Keratinocyte (primary cell): ENCODE measurements around the gene EOGT. TPM values are rescaled to one million over a fixed set of nuclear protein-coding genes. Genes with fewer than 3 reads are reported as not detected.

ENCODE experiments used
- DNase-seq: peaks from one replicate; pipeline ENCODE4 v3.0.0-alpha.2; 2011; ENCODE audit warnings: low read depth, missing footprints, low spot score
- FAIRE-seq: peaks from 2 replicates; lab custom pipeline; 2011; peaks lifted over from hg19 to GRCh38; lab: Jason Lieb, UNC
- H2AFZ ChIP-seq: 2 replicates; pipeline ENCODE4 v1.6.0; 2012; ENCODE audit warnings: low read length, control low read depth, inconsistent platforms; ENCODE audit not compliant: control insufficient read depth
- H3K27ac ChIP-seq: 2 replicates; pipeline ENCODE4 v1.5.1; 2011; ENCODE audit warnings: low read length; ENCODE audit not compliant: control insufficient read depth, insufficient read depth
- H3K27me3 ChIP-seq: 3 replicates; pipeline ENCODE4 v1.6.0; 2011; ENCODE audit warnings: low read length; ENCODE audit not compliant: control insufficient read depth, insufficient read depth; ENCODE audit errors: extremely low read depth
- H3K36me3 ChIP-seq, 2 experiments: 2 replicates in 1 of 2; 3 replicates in 1 of 2; pipeline ENCODE4 v1.5.1; 2011; ENCODE audit warnings: low read length in 2 of 2, mild to moderate bottlenecking in 1 of 2; ENCODE audit not compliant: control insufficient read depth in 2 of 2, insufficient read depth in 2 of 2; ENCODE audit errors: extremely low read depth in 1 of 2
- H3K4me1 ChIP-seq: 3 replicates; pipeline ENCODE4 v1.5.1; 2011; ENCODE audit warnings: low read length; ENCODE audit not compliant: control insufficient read depth, insufficient read depth; ENCODE audit errors: extremely low read depth
- H3K4me2 ChIP-seq: 3 replicates; pipeline ENCODE4 v1.6.0; 2011; ENCODE audit warnings: low read depth, low read length; ENCODE audit not compliant: control insufficient read depth, insufficient read depth; ENCODE audit errors: extremely low read depth
- H3K4me3 ChIP-seq, 3 experiments: fragments of 200-600 bp in 1 of 3; sonication (generic) in 1 of 3; 2 replicates in 2 of 3; 3 replicates in 1 of 3; pipeline ENCODE4 v1.5.1; 2011 to 2016; ENCODE audit warnings: low read length in 3 of 3, mild to moderate bottlenecking in 3 of 3, control low read depth in 2 of 3, inconsistent platforms in 1 of 3, low read depth in 1 of 3, mixed read lengths in 1 of 3, mixed run types in 1 of 3, moderate library complexity in 1 of 3; ENCODE audit not compliant: control insufficient read depth in 2 of 3, insufficient read depth in 2 of 3; ENCODE audit errors: extremely low read depth in 1 of 3
- H3K79me2 ChIP-seq: 2 replicates; pipeline ENCODE4 v1.6.0; 2012; ENCODE audit warnings: low read length; ENCODE audit not compliant: control insufficient read depth, insufficient read depth
- H3K9ac ChIP-seq: 3 replicates; pipeline ENCODE4 v1.6.0; 2011; ENCODE audit warnings: low read length; ENCODE audit not compliant: control insufficient read depth, insufficient read depth; ENCODE audit errors: extremely low read depth
- H3K9me1 ChIP-seq: 3 replicates; pipeline ENCODE4 v1.6.0; 2011; ENCODE audit warnings: low read length; ENCODE audit not compliant: control insufficient read depth, insufficient read depth; ENCODE audit errors: extremely low read depth
- H3K9me3 ChIP-seq: 2 replicates; pipeline ENCODE4 v1.5.1; 2012; ENCODE audit warnings: low read depth, low read length; ENCODE audit not compliant: control insufficient read depth
- H4K20me1 ChIP-seq: 3 replicates; pipeline ENCODE4 v1.6.0; 2011; ENCODE audit warnings: low read length; ENCODE audit not compliant: control insufficient read depth, insufficient read depth; ENCODE audit errors: extremely low read depth
- EZH2 ChIP-seq: IDR thresholded peaks from one replicate; pipeline ENCODE4 v1.6.1; 2012; ENCODE audit warnings: inconsistent platforms, mild to moderate bottlenecking, low read length, moderate library complexity
- dilution Hi-C: fragments of 300-500 bp; cut with MboI; formaldehyde crosslinking; loops from one replicate; pipeline ENCODE4 v1.7.0; 2020; ENCODE audit warnings: low sequenced_read_pairs; ENCODE audit not compliant: extremely low pct_ligation_motif_present
- polyA plus RNA-seq, 5 experiments: library from polyadenylated mRNA; depleted of rRNA in 3 of 5; stranded (reverse) in 3 of 5; stranded (forward) in 1 of 5; unstranded in 1 of 5; fragments of >200 nt; gene quantifications; 1 replicate in 1 of 5; 2 replicates in 3 of 5; 3 replicates in 1 of 5; pipeline versions ENCODE4 v1.2.1 to v1.2.3, GENCODE V29; 2011 to 2012; ENCODE audit warnings: missing spikeins in 2 of 5, low read depth in 1 of 5, low replicate concordance in 1 of 5
- TF ChIP-seq, protein P1 (sequence below), 3 experiments: IDR thresholded peaks in 1 of 3; conservative IDR thresholded peaks in 1 of 3; optimal IDR thresholded peaks in 1 of 3; 2 replicates in 2 of 3; 3 replicates in 1 of 3; pipeline versions ENCODE3 to v1.5.1; 2011; ENCODE audit warnings: low read length in 3 of 3, mild to moderate bottlenecking in 3 of 3, moderate library complexity in 2 of 3, control low read depth in 1 of 3, inconsistent platforms in 1 of 3; ENCODE audit not compliant: insufficient read depth in 2 of 3; ENCODE audit errors: extremely low read depth in 1 of 3

Gene EOGT
- polyA plus RNA-seq, 1 donor (not counting 4 experiments of a cell fraction or from before 2014, with no cell fraction given): 39.0 TPM

DNA sequence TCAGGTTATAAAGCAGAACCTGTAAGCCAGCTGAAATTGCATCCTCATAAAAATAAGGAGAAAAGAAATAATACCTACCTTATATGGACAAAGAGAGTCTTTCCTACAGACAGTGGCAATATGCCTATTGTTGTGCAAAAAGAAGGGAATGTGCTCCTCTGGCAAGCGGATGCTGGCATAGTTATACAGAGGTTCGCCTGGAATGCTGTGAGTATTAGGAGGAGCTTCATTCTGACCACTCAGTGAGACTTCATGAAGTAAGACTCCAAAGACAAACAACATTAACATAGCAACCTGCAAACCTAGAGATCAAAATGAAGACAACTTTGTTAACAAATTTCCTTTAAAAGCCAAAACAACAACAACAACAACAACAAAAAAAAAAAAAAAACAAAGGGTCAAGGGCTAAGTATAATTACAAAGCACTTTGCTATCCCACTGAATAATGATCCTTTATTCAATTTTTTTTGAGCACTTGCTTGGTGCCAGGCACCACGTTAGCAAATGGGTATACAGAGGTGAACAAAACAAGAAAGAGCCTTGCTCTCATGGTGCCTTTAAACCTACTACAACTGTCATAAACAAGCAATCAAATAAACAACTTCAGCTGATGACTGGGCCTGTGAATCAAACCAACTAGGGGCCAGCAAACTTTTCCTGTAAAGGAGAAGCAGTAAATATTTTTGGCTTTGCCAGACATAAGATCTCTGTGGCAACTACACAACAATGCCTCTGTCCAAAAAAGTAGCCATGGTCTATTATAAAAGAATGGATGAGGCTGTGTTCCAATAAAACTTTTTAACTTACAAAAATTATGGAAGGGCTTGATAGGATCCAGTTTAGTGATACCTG, 3.7 kb downstream of the EOGT start:
- Histone ChIP-seq H3K27ac (peak overlapping the region; percentile 10), H3K9me1 (no peaks in the 10 kb centered on the region), H3K79me2 (peaks cover 13% of the 10 kb centered on the region), H4K20me1 (no peaks in the 10 kb centered on the region), H3K9ac (no peak overlapping the region), H3K4me2 (no peak overlapping the region), H3K4me1 (peaks cover 47% of the 10 kb centered on the region), H3K9me3 (no peaks in the 10 kb centered on the region), H3K36me3 (peaks cover 7 to 8% of the 10 kb centered on the region in 2 experiments), H3K4me3 (no peak overlapping the region), H2AFZ (no peak overlapping the region), H3K27me3 (no peaks in the 10 kb centered on the region)
- DNase-seq (no peak), FAIRE-seq (peak; percentile 32)
- TF ChIP-seq EZH2: no peak
- TF ChIP-seq, protein P1, sequence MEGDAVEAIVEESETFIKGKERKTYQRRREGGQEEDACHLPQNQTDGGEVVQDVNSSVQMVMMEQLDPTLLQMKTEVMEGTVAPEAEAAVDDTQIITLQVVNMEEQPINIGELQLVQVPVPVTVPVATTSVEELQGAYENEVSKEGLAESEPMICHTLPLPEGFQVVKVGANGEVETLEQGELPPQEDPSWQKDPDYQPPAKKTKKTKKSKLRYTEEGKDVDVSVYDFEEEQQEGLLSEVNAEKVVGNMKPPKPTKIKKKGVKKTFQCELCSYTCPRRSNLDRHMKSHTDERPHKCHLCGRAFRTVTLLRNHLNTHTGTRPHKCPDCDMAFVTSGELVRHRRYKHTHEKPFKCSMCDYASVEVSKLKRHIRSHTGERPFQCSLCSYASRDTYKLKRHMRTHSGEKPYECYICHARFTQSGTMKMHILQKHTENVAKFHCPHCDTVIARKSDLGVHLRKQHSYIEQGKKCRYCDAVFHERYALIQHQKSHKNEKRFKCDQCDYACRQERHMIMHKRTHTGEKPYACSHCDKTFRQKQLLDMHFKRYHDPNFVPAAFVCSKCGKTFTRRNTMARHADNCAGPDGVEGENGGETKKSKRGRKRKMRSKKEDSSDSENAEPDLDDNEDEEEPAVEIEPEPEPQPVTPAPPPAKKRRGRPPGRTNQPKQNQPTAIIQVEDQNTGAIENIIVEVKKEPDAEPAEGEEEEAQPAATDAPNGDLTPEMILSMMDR (optimal IDR thresholded peaks at IDR 0.05 in 1 of 3, IDR thresholded peaks at IDR 0.05 in 1 of 3, conservative IDR thresholded peaks at IDR 0.05 in 1 of 3; ENCODE audit: extremely low read depth in 1 of 3, insufficient read depth in 2 of 3, low read length in 3 of 3): no peak
- dilution Hi-C loops: no loop called here

DNA sequence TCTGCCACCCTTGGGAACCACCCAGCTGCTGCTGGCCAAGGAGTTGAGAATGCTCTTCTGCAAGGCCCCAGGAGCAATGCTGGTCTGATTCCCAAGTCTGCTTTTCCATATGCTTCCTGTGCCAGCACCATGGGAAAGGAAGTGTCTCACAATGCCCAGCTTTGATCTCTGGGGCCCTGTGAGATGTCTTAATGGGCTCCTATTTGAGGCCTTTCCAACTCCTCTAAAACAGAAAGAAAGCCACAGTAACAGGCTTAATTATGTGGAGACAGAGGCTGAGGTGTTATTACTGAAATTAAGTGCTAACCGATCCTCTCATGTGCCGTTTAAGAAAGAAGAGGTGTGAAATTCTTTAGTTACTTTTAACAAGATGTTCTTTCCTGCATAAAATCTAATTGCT, 4.5 kb downstream of the EOGT start:
- H3K27ac ChIP-seq: no peak overlapping the region
- TF ChIP-seq EZH2: no peak
- TF ChIP-seq, protein P1 (optimal IDR thresholded peaks at IDR 0.05 in 1 of 3, IDR thresholded peaks at IDR 0.05 in 1 of 3, conservative IDR thresholded peaks at IDR 0.05 in 1 of 3; ENCODE audit: extremely low read depth in 1 of 3, insufficient read depth in 2 of 3, low read length in 3 of 3): no peak
- H3K9me3 ChIP-seq: no peaks in the 10 kb centered on the region
- no peak overlapping the region for H2AFZ ChIP-seq
- H3K9ac ChIP-seq: no peak overlapping the region
- H3K36me3 ChIP-seq: peaks cover 10 to 11% of the 10 kb centered on the region in 2 experiments
- no peak overlapping the region for H3K4me3 ChIP-seq
- dilution Hi-C loops: no loop called here
- H3K9me1 ChIP-seq: no peaks in the 10 kb centered on the region
- no peaks in the 10 kb centered on the region for H3K27me3 ChIP-seq
- FAIRE-seq (no peak), DNase-seq (no peak)
- no peaks in the 10 kb centered on the region for H4K20me1 ChIP-seq
- H3K4me1 ChIP-seq: peaks cover 43% of the 10 kb centered on the region
- peaks cover 8% of the 10 kb centered on the region for H3K79me2 ChIP-seq
- H3K4me2 ChIP-seq: no peak overlapping the region
